Stimulated activated naive CD4-positive, alpha-beta T cell (primary cell): ENCODE data around the gene FYB2.
A peak's percentile ranks its signal among the peaks of the same experiment; 100 is the strongest.

ENCODE experiments used
- DNase-seq, 6 experiments: peaks; one replicate each; lab custom pipeline; 2025; lab: John Stamatoyannopoulos, UW

FYB2 gene

GRCh38 chr1:56834137-56834900 is 15.1 kb upstream of the FYB2 start:
- no peak for DNase-seq

DNA sequence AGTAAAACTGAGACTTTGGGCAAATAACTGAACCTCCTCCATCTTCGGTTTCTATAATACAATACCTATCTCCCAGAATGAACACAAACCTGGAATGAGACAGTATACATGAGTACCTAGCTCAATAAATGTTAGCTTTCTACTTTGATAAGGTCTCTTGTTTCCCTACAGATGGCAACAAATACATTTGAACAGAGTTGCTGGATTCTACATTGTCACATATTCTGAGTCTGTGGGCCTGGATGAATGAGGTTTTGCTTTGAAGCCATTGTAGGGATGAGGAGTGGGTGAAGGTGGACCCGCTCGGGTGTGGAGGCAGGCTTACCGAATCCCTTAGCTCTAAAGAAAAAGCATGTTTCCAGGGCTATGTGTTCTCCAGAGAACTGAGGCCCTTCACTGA is 13.9 kb upstream of the FYB2 start:
- DNase-seq, result no peak

GRCh38 chr1:56831871-56832693 is 12.9 kb upstream of the FYB2 start:
- DNase-seq, result peak; percentile 21 to 68 (median 50)

DNA sequence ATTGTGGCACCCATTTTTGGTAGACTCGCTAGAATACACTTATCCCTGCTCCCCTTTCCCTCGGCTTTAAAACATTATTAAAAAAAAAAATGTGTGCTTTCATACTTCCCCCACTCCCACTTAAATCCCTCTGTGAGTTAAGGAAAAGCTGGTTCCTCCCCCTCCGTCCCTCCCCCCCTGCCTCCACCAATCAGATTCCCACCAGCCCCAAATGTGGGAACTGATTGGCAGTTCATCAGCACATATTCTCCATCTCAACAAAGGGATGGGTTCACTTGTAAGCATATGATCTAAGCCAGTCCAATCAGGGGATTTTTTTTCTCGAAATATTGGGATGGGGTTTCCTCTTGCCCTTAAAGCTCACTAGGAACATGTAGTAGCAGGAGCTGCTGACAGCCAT is 10.8 kb upstream of the FYB2 start:
- no peak for DNase-seq

DNA sequence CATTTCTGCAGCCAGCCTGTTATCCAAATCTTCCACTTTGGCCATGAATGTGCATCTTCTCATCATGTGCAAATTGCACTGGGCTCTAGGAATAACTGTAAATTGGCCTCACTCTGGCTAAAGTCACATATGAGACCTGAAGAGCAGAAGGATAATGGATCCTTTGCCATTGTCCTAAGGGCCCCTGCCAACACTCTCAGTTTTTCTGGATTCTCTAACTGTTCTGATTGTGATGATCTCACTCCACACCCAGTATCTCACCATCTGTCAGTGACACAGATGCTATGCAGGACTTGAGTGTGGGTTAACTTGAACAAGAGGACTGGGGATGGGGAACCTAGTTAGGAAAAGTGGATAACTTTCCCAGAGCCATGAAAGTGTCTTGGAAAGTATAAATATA is 8.5 kb upstream of the FYB2 start:
- DNase-seq, result no peak

GRCh38 chr1:56825436-56825835 is 6.2 kb upstream of the FYB2 start:
- DNase-seq, result no peak

GRCh38 chr1:56824938-56825337 is 5.7 kb upstream of the FYB2 start:
- no peak for DNase-seq

DNA sequence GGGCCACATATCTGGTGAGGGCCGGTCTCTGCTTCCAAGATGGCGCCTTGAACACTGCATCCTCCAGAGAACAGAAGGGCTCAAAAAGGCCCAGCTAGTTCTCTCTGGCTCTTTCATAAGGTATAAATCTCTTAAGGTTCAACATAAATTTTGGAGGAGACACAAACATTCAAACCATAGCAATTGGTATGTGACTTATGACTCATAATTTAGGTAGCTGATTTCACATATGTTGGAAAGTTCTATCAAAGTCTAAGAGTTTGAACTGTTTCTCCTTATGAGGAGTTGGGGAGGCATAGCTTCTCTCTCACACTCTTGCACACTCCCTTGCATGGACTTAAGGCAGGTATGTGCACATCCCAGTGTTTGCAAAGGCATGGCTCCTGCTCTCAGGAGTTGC is 5.1 kb upstream of the FYB2 start:
- no peak for DNase-seq

- DNase-seq, result no peak
Observed at GRCh38 chr1:56821462-56821797, 2.2 kb upstream of the FYB2 start.

- peak in 4 of 6 experiments; percentile 5 to 29 (median 20) for DNase-seq
Observed at GRCh38 chr1:56820755-56821461, 1.7 kb upstream of the FYB2 start.

DNA sequence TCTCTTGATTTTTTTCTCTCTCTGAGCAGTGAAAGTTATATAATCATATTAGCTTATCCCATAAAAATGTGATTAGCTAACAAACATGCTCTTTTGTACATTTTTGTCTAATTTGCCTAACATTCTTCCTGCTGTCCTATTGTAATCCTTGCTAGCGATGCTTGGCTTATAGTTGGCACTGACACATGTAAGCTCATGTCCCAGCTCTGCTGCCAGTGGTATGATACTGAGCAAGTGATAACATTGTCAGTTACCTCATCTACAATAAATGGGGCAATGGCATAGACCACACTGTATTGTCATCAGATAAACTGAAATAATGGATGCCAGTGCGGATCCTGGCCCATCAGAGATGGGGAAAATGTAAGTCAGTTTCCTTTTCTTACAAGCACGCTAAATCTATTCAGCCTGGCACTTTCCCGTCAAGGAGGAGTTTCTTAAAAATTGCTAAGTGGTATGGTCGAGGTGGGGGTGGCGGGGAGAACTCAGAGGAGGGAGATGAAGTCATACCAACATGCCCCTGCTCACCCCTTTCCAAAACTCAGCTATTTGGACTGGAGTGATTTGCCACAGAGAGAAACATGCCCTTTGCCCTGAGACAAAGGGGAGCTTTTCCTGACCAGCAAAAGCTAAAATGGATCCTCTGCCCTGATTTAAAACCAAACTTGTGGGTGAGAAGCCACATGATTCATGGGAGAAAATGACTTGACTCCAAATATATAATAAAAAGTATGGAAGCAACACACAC is 1.3 kb downstream of the FYB2 start:
- DNase-seq, result no peak

- DNase-seq, result no peak
Observed at GRCh38 chr1:56816909-56817308, 2.3 kb downstream of the FYB2 start.

DNA sequence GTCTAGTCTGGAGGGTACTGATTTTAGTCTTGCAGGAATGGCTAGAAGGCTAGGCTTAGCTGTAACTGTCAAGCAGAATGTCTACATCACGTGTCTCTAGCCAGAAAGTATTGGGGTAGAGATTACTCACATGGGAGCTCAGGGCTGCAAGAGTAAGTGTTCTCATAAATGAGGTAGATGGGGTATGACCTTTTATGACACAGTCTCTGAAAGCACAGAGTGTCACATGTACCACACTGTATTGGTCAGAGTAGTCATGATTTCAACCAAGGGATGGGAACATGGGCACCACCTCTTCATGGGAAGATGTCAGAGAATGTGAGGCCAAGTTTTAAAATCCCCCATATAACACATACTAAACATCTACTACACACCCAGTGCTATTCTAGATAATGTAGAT is 2.9 kb downstream of the FYB2 start:
- DNase-seq, result no peak

DNA sequence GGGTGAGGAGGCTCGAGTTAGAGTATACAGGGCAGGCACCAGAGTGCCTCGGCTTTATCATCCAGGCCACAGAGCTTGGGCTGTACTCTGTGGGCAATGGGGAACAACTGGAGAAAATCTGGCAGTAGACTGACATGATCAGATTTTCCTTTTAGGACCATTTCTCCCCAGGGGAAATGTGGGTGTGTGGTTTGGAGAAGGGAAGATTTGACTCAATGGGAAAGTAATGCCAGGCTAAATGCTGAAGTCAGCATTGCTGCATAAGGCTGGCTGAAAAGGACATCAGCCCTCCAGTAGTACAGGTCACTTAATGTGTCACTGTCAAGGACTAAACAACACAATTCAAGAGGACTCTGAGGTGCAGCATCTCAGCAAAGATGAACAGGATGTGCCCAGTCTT is 5.0 kb downstream of the FYB2 start:
- no peak for DNase-seq

- DNase-seq, result no peak
Observed at GRCh38 chr1:56811331-56811730, 7.9 kb downstream of the FYB2 start.

DNA sequence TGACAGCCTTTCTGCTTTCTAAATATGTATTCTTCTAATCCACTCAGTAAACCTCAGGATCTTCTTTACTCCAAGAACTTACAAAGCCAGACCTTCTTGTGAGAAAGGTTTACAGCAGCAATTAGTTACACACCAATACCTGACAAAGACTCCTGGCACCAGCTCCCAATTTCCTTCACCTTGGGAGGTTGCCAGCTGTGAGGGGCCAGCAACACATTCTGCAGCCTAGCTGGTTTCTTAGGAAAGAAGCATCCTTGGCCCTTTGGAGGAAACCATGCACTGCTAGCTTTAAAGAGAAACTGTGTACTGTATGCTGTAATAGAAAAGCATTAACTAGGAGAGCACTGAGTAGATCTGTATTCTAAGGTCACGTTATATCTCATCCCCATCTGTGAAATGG is 10.8 kb downstream of the FYB2 start:
- no peak for DNase-seq

- DNase-seq, result no peak
Observed at GRCh38 chr1:56806804-56807203, 12.4 kb downstream of the FYB2 start.

- no peak for DNase-seq
Observed at GRCh38 chr1:56803561-56804156, 15.5 kb downstream of the FYB2 start.

DNA sequence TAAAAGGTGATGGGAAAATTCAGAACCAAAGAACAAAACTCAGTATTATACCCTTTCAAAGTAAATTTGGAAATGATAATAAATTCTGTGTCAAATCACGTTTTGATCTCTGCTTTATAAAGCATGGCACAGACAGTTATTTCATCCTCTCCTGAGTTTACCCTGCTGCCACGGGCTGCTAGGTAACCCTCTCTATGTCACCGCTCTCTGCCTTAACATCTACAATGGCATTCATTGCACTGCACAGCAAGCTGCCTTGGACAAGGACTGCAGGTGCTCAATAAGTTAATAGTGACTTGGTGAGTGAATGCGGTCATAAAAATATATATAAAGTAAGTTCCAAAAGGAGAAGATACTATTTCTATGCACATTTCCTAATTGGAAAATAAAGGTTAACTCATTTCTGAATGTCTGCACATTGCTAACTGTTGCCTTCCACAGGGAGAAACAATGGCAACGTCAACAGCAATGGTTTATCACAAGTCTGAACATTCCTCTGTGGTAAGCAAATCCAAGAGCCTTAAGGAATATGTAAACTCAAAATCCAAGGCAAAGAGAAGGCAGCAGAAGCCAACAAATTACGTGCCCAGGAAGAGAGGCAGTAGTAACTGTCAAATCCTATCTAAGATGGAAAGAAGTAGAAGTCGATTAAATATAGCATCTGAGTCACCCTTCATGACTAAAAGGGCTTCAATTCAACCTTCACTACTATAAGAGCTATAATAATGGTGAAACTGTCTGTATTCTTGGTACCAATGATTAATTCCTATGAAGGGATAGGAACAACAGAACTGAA is 19.4 kb downstream of the FYB2 start:
- DNase-seq, result no peak

DNA sequence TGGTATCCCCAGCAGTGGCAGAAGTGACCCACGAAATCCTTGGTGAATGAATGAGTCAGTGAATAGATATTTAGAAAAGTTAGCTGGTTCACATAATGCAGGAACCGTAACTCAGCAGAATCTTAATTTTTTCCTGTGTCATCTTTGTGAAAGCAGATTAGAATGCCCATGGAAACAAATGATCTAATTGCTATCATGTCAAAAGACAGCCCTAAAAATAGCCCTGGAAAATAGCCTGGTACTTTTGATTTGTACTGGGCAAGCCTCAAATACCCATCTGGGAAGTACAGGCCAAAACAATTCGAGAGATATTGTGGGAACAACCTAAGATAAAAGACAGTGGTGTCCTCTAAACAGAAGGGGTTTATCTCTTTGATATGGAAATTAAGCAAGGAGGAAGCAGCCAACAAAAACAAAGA is 21.1 kb downstream of the FYB2 start:
- no peak for DNase-seq
